TTC549 (cell line): ENCODE results near the gene SMIM12.
"Not testable (repeated sequence)": the region's sequence is repeated elsewhere in the genome, so short reads cannot be mapped to it uniquely, and the experiment has no call there.

Experiments
- FAIRE-seq: peaks from 2 replicates; lab custom pipeline; 2012; peaks lifted over from hg19 to GRCh38; lab: Jason Lieb, UNC

SMIM12 gene

DNA sequence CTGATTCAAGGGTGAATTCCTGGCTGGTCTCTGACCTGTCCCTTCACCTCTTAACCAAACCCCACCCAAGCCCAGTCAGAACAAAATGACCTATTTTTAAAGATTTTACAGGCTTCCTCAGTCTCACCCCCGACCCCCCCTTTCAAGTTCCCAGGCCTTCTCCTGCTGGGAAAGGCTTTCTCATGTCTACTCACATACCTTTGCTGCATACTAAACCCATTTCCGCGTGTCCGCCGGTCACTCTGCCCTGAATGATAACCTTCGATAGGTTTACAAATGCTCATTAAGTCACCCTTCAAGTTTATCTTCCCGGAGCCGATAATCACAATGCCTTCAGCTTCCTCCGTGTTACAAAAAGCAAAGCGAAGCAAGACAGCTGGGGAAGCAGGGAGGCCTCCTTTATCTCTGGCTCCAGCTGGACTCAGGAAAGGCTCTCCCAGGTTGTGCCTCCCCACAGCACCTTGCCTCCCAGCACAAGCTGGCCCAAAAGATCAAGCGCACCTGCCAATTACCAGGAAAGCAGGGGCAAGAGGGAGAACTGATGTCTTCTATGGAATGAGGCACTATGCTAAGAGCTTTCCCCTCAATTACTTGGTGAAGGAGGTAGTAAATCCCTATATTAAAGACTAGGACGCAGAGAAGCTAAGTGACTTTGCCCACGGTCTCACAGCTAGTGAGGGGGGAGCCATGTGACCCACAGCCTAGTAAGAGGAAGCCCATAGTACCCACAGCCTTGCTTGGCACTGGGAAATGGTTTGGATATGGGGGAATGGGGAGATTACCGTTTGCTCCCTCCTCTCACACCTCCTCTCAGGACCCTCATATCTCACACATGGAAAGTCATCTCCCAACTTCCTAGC, 15.9 kb downstream of the SMIM12 start:
- no peak for FAIRE-seq

DNA sequence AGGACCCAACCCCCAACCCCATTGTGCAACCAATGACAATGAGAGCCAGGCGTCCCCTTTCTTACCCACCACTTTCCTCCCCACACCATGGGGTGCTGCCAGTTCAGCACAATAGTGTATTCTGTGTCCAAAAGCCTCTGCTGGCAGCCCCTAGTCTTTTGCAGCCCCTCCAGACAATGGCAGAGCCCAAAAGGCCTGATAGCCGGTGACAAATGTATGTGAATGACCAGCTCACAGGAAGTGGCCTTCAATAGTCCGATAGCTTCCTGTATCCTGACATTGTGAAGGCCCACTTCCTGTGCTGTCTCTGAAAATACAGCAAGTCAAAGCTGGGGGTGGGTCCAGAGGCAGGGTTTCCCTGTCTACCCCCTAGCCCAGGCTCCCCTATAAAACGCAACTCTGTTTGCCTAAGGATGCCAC, 16.6 kb downstream of the SMIM12 start:
- no peak for FAIRE-seq

DNA sequence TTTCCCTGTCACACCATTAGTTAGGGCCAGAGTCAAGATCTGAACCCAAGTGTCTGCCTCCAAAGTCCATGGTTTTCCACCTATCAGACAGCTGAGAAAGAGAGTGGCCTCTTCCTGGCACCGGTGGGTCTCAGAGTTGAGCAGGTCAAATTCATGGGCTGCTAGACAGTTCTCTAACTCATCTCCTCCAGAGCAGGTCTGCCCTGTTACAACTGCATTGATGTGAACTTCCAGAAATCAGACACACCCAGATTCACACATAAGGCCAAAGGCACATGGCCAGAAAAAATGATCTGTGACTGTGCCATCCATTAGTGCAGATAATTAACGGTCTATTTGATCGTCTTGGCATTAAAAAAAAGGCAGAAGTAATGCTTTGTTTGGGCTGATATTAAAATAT, 17.5 kb downstream of the SMIM12 start:
- FAIRE-seq = no peak

DNA sequence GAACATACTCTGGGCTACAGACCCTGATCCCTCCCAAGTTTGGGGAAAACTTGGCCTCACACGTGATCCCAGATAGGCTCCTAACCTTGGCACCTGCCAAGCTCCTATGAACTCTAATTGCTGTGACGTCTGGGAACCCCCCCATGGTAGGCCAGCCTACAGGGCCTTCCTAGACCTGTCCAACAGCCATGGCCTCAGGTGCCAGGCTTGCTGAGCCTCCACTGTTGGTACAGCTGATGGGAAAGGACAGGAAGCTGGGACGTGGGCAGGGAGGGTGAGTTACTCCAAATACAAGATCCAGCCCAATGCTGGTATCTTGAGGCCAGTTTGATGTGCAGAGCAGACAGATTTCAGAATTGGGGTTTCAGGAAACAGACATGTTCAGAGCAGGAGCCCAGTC, 19.1 kb downstream of the SMIM12 start:
- FAIRE-seq = no peak

DNA sequence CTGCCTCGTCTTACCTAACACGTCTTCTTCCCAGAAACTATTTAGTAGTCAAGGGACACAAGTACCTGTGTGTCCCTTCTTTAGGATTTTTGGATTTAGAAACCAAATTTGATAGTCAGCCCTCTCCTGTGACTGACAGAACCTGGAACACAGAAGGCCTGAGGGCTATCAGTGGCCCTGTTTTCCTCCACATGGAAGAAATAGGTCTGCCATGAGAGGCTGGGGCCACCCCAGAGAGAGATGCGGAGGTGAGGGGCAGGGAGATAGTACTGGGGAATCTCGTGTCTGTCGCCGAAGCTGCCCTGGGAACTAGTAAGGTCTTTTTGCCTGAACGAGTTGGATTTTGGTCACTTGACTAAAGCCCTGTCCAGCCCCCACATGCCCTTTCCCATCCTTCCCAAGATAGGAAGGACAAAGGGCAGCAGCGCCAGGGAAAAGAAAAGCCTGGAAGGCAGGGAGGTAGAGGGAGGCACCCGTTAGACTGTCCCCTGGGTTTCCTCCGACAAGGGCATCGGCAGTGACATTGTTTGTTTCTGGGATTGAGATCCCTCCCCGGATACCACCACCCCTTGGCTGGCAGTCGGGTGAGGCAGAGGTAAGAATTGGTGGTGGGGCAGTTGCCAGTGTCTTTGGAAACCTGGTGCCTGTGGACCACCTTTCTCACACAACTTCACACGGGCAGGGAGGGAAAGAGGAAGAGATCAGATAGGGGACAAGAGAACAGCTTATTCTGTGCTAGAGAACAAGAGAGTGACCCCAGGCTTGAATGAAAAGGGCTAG, 19.8 kb downstream of the SMIM12 start:
- FAIRE-seq = no peak

DNA sequence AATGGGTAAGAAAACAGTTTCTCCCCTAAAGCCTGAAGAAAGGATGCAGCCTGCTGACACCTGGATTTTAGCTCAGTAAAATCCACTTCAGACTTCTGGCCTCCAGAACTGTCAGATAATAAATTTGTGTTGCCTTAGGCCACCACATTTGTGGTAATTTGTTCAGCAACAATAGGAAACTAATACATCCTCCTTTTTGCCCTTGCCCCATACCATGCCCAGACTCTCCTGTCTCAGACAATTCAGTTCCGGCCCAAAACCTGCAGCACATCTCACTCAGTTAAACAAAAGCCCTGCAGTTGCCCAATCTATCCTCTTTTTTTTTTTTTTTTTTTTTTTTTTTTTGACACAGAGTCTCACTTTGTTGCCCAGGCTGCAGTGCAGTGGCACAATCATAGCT, 25.8 kb downstream of the SMIM12 start:
- no peak for FAIRE-seq

DNA sequence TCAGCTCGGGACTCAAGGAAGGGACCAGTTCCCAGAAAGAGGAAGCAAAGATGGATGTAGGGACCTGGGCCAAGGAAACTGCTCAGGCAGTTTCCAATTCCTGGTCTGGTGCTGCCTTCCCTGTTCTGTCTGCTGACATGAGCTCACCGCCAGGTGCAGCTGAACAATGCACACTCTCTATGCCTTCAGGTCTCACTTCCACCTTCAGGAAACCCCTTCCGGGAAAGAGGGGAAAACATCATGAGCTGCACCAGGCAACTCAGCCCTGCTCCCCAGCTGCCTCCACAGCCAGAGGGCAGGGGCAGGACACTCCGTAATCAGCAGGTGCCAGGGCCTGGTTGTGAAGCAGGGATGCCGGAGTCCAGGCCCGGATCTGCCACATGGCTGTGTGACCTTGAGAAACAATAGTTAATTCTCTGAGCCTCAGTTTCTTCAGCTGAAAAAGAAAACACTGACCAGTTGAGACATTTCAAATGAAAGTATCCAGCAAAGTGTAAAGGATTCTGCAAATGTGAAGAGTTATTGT, 27.8 kb downstream of the SMIM12 start:
- FAIRE-seq = no peak

DNA sequence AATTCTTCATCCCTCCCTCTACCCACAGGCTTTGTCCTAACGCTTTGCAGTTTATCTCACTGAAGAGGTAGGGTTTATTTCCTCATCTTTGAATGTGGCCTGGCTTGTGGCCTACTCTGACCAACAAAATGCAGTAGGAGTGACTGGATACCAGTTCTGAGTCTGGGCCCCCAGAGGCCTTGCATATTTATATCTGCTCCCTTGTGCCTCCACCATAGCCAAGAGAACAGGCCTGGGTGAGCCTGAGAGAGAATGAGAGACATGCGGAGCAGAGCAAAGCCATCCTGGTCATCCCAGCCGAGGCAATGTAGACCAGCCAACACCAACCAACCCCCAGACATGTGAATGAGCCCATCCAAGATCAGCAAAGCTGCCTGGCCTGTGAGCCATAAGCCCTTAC, 30.3 kb downstream of the SMIM12 start:
- FAIRE-seq = no peak

DNA sequence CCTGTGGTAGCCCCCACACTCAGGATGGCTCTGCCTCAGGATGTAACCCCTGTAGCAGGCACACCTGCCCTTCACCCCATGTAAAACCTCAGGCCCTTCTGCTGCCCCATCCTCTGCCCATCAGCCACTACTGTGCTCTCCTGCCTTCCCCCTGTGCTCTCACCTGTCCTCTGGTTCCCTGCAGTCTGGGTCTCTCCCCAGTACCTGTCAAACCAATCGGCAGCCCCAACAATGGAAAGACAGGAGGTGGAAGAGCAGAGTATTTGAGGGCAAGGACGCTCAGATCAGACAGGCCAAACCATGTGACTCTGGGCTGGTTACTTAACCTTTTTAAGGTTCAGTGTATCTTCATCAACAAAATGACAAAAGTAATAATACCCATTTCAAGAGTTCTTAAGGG, 30.9 kb downstream of the SMIM12 start:
- FAIRE-seq = no peak

DNA sequence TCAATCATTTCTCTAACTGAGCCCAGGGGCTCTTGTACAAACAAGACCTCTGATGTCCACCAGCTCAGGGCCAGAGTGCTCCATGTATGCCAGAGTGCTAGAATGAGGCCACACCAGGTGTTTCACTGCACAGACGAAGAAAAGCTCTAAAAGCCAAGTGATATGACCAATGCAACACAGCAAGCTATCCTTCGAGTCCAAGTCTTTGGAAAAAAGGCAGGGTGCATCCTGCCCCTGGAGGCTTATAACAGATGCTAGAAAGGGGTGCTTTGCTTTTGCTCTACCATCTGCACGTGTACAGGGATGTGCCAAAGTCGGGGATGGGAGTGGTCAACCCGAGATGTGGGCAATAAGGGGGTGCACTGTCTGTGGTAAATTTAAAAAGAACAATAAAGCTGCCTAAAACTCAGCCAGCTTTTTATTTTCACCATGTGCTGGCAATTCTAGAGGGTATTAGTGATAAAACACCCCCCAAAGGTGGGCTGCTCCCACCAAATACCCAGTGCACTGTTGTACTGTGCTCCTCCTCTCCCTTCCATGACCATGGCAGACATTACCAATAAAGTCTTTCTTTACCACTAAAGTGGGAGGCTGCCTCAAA, 32.1 kb downstream of the SMIM12 start:
- FAIRE-seq = no peak

DNA sequence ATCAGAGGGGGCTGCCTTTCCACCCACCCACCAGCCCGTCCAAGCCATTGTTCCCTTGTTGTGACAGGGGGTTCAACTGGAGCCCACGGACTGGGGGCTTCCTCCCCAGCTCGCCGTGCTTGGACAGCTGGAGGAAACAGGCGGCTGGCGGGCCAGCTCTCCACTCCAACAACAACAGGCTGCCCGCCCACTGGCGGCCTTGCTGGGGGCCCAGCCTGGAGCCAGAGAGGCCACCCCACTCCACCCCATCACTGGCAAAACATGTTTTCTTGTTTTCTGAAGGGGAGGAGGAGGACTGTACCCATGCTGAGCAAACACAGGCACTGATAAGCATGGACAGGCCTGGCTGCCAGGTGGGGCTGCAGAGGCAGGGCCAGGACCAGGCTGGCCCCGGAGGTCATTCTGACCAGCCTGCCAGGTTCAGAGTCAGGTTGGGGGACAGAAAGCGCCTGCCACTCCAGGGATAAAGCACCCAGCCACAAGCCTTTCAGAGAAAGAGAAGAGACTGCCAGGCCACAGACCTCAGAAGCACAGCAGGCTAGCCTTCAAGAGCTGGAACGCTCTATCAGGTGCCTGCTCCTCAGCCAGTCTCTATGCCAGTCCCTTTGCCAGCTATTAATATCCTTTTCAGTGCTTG, 34.0 kb downstream of the SMIM12 start:
- no peak for FAIRE-seq

DNA sequence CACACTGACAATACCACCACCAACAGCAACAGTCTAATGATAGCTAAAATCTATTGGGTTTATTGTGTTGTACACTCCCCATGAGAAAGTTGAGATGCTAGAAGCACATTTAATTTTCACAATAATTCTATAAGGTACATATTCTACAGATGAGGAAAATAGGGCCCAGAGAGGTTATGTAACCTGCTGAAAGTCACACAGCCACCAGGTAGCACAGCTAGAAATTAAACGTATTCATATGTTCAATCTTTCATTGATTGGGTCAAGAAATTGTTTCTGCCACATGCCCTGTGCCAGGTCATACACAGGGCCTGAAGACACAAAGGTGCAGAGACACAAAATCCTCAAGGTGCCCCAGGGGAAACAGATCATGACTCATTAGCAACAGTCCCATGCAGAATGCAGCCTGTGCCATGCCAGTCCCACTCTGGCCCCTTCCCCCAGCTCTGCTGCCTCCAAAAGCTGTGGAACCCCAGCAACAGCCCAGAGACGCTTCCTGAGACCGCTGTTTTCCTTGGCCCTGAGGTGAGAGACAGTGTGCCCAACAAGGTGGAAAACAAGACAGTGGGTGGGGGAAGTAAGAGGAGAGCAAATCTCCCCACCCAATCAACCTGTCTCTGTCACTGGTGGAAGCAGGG, 34.6 kb downstream of the SMIM12 start:
- no peak for FAIRE-seq

DNA sequence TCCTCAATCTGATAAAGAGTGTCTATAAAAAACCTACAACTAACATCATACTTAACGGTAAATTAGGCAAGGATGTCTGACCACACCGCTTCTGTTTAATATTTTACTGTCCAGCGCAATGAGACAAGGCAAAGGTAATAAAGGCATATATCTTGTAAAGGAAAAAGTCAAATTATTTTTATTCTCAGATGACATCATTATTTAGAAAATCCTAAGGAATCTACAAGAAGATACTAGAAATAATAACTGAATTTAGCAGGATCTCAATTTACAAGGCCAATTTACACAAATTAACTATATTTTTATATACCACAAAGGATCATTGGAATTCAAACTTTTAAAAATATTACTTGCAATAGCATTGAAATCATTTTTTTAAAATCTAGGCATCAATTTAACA, 37.3 kb downstream of the SMIM12 start:
- no peak for FAIRE-seq

DNA sequence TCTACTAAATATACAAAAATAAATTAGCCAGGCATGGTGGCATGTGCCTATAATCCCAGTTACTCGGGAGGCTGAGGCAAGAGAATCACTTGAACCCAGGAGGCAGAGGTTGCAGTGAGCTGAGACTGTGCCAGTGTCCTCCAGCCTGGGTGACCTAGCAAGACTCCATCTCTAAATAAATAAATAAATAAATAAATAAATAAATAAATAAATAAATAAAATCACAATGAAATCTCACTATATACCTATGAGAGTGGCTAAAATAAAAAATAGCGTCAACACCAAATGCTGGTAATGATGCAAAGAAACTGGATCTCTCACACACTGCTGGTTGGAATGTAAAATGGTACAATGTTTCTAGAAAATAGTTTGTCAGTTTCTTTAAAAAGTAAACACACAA, 40.7 kb downstream of the SMIM12 start:
- not testable (repeated sequence) for FAIRE-seq

DNA sequence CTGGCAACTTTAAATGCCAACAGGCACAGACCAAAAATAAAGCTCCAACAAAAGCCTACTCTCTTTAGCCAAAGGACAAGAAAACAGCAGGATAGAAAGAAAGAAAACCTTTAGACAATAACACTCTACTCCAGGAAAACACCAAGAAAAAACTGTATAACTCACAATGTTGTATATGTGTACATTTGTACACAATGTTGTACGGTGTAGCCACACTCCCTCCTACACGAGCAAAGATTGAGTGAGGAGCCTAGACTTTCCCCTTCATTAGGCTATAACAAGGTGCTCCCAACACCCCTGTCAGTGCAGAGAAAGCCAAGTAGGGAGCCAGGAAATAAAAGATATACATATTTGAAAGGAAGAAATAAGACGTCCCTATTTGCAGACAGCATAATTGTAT, 42.8 kb downstream of the SMIM12 start:
- no peak for FAIRE-seq

DNA sequence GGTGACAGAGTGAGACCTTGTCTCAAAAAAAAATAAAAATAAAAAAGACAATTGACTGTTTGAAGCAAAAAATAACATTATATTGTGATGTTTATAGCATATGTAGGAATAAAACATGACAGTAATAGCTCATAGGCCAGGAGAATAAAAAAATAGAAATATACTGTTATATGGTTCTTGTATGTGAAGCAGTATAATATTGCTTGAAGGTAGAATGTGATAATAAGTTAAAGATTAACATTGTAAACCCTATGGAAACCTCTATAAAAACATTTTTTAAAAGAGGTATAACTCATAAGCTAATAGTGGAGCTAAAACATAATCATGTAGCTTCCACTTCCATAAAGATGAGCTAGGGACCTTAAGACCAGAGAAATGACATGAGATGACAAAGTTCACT, 43.2 kb downstream of the SMIM12 start:
- no peak for FAIRE-seq

DNA sequence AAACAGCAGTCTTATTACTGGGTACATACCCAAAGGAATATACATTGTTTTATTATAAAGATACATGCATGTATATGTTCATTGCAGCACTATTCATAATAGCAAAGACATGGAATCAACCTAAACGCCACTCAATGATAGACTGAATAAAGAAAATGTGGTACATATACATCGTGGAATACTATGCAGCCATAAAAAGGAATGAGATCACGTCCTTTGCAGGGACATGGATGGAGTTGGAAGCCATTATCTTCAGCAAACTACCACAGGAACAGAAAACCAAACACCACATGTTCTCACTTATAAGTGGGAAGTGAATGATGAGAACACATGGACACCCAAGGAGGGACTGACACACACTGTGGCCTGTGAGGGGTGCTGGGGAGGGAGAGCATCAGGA, 48.8 kb downstream of the SMIM12 start:
- not testable (repeated sequence) for FAIRE-seq

DNA sequence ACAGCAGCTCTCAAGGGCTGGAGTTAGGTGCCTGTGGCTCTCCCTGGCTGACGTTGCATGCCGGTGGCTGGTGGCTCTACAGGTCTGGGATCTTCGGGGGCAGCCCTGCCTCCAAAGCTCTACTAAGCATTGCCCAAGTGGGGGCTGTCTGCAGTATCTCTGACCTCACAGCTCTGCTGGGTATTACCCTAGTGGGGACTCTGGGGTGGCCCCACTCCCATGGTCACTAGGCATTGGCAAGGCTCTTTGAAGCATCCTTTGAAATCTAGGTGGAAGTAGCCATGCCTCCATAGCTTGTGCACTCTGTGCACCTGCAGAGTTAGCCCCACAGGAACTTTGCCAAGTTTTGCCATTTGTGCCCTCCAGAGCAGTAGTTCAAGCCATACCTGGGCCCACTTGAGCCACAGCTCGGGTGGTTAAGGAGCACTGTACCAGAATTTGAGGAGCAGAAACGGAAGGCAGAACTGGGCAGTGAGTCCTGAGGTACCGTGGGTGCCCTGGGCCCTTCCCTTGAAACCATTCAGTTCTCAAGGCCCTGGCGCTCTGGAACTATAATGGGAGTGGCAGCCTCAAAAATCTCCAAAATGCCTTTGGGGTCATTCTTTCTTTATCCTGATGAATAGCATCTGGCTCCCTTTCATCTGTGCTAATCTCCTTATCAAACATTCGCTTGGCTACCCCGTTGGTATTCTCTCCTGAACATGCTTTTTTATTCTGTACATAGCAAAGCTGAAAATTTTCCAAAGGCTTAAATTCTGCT, 51.3 kb downstream of the SMIM12 start:
- FAIRE-seq = no peak

DNA sequence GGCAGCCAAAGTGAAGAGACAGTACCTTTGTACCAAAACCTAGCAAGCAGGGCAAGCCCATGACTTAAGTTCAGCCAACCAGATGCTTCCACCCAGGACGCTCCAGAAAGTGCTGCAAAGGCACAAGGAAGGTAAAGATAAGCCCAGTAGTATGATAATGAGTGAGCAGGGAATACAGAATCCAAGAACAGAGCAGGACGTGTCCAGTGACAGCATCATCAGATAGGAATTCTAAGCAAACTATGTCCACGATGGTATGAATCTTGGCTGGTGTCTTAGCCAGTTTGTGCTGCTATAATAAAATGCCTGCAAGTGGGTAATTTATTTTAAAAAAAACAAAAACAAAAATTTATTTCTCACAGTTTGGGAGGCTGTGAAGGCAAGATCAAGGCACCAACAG, 53.2 kb downstream of the SMIM12 start:
- no peak for FAIRE-seq

DNA sequence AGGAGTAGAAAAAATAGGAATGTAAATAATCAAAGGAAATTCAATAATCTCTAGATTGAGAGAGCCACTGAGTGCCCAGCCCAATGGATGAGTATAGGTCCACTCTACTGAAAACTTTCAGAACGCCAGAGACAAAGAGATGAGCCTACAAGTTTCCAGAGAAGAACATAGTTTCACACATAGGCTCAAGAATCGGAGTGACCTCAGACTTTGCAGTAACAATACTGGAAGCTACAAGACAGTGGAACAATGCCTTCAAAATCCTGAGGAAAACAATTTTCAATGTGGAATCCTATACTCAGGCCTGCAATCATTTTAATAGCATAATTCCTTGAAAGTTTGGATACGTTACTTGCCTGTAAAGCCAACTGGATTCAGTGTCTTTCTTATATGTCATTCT, 55.8 kb downstream of the SMIM12 start:
- FAIRE-seq = no peak
